Gastrocnemius medialis (tissue), 4 donors: Measurements from ENCODE around the gene PCDHAC1. TPM values are rescaled to one million over a fixed set of nuclear protein-coding genes. Genes with fewer than 3 reads are reported as not detected.

Experiments used
- ATAC-seq, 2 donors: fragments of 150-250 bp; one replicate each; pipeline ENCODE4 v1.9.1; 2016
- DNase-seq, 2 donors: peaks; one replicate each; pipeline ENCODE4 v3.0.0-alpha.2; 2019
- H3K27ac ChIP-seq, 4 donors: fragments of 200-600 bp; sonication (generic); 1 replicate in 1 of 4; 2 replicates in 3 of 4; pipeline ENCODE4 v1.5.1; 2016 to 2018; ENCODE audit warnings: mild to moderate bottlenecking in 2 of 4, moderate library complexity in 1 of 4
- H3K27me3 ChIP-seq, 3 donors: fragments of 200-600 bp; sonication (generic) in 2 of 3; 1 replicate in 1 of 3; 2 replicates in 2 of 3; pipeline versions ENCODE4 v1.5.1 to v1.6.0; 2016 to 2019; ENCODE audit warnings: mild to moderate bottlenecking in 1 of 3, moderate library complexity in 1 of 3
- H3K36me3 ChIP-seq, 2 donors: fragments of 200-600 bp; sonication (generic) in 1 of 2; one replicate each; pipeline ENCODE4 v1.5.1; 2017 to 2018
- H3K4me1 ChIP-seq, 2 donors: fragments of 200-600 bp; sonication (generic) in 1 of 2; one replicate each; pipeline ENCODE4 v1.5.1; 2016 to 2017; ENCODE audit warnings: mild to moderate bottlenecking in 2 of 2
- H3K4me3 ChIP-seq, 4 donors: fragments of 200-600 bp; sonication (generic) in 3 of 4; 1 replicate in 1 of 4; 2 replicates in 3 of 4; pipeline ENCODE4 v1.5.1; 2016 to 2019; ENCODE audit warnings: mild to moderate bottlenecking in 2 of 4
- H3K9me3 ChIP-seq, 3 donors: fragments of 200-600 bp; sonication (generic) in 2 of 3; 1 replicate in 1 of 3; 2 replicates in 2 of 3; pipeline ENCODE4 v1.5.1; 2016 to 2019
- CTCF ChIP-seq, 5 experiments: fragments of 450-650 bp in 3 of 5; fragments of 200-600 bp in 2 of 5; sonication (generic) in 2 of 5; IDR thresholded peaks in 4 of 5; conservative IDR thresholded peaks in 1 of 5; 1 replicate in 4 of 5; 2 replicates in 1 of 5; pipeline ENCODE4 v1.5.1; 2016 to 2019; ENCODE audit warnings: antibody characterized with exemption in 5 of 5, mild to moderate bottlenecking in 3 of 5, moderate library complexity in 3 of 5
- POLR2A ChIP-seq, 2 donors: fragments of 450-650 bp; IDR thresholded peaks; one replicate each; pipeline ENCODE4 v1.6.1; 2017; ENCODE audit warnings: antibody characterized with exemption in 2 of 2, mild to moderate bottlenecking in 2 of 2, moderate library complexity in 2 of 2
- in situ Hi-C, 4 donors: fragments of 200-750 bp; cut with MboI; loops; one replicate each; pipeline versions ENCODE4 v1.15.0 to v1.8.0; 2017; ENCODE audit warnings: low sequenced_read_pairs in 4 of 4
- intact Hi-C: fragments of 100-400 bp; cut with DNase I; formaldehyde crosslinking; loops from one replicate; pipeline ENCODE4 v1.15.1; 2023; ENCODE audit warnings: low total_unique reads
- total RNA-seq, 4 donors: library from RNA; depleted of rRNA; stranded (reverse); fragments of >200 nt; gene quantifications; one replicate each; pipeline versions ENCODE4 v1.1.0 to v1.2.3, GENCODE V29; 2016

Gene PCDHAC1
- total RNA-seq, 4 donors from 2014 or later, result 0.13 TPM; not detected in 3

GRCh38 chr5:140977003-140977402 lies 50.9 kb downstream of the PCDHAC1 start:
- in situ Hi-C loops, result no loop called here
- TF ChIP-seq POLR2A (IDR thresholded peaks at IDR 0.05) (no peak), CTCF (IDR thresholded peaks at IDR 0.05 in 4 of 5, conservative IDR thresholded peaks at IDR 0.05 in 1 of 5) (no peak)
- no peaks in the 10 kb centered on the region for H3K36me3 ChIP-seq
- ATAC-seq (peak in 1 of 2 donors; percentile 70), DNase-seq (no peak)
- intact Hi-C loops, result no loop called here
- no peaks in the 10 kb centered on the region for H3K4me1 ChIP-seq
- no peaks in the 10 kb centered on the region for H3K27me3 ChIP-seq
- H3K27ac ChIP-seq, result no peak overlapping the region
- H3K9me3 ChIP-seq, result no peaks in the 10 kb centered on the region
- H3K4me3 ChIP-seq, result no peak overlapping the region

GRCh38 chr5:140978260-140978659 lies 52.2 kb downstream of the PCDHAC1 start:
- intact Hi-C loops (no loop called here), in situ Hi-C loops (no loop called here)
- Histone ChIP-seq H3K4me1 (no peaks in the 10 kb centered on the region), H3K4me3 (no peak overlapping the region), H3K27me3 (no peaks in the 10 kb centered on the region), H3K36me3 (no peaks in the 10 kb centered on the region), H3K9me3 (no peaks in the 10 kb centered on the region), H3K27ac (no peak overlapping the region)
- no peak for DNase-seq
- no peak for ATAC-seq
- TF ChIP-seq POLR2A (IDR thresholded peaks at IDR 0.05), result no peak
- no peak for TF ChIP-seq CTCF (IDR thresholded peaks at IDR 0.05 in 4 of 5, conservative IDR thresholded peaks at IDR 0.05 in 1 of 5)

DNA sequence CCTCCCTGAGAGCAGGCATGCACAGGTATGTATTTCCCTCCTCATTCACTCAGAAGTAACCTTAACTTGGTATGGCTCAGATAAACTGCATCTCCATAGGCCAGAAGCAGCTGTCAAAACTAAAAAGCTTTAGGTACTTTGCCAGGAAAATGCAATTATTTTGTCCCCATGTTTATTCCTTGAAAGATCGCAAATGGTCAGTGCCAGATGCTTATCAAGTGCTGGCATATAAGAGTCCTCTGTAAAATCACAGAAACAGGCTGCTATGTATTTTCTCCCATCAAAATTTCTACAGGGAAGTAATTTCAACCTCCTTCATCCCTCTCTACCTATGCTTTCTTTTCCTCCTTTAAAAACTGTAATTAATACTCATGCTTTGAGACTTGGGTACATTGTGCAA lies 52.9 kb downstream of the PCDHAC1 start:
- TF ChIP-seq POLR2A (IDR thresholded peaks at IDR 0.05) (no peak), CTCF (IDR thresholded peaks at IDR 0.05 in 4 of 5, conservative IDR thresholded peaks at IDR 0.05 in 1 of 5) (no peak)
- in situ Hi-C loops (no loop called here), intact Hi-C loops (no loop called here)
- H3K27me3 ChIP-seq, result no peaks in the 10 kb centered on the region
- no peaks in the 10 kb centered on the region for H3K36me3 ChIP-seq
- ATAC-seq (no peak), DNase-seq (no peak)
- H3K27ac ChIP-seq, result no peak overlapping the region
- no peak overlapping the region for H3K4me3 ChIP-seq
- H3K4me1 ChIP-seq, result no peaks in the 10 kb centered on the region
- H3K9me3 ChIP-seq, result no peaks in the 10 kb centered on the region

Other genes with a start within 250 kb of the PCDHAC1 start
- gene HARS1, start 234.9 kb upstream of the PCDHAC1 start, total RNA-seq, result 10 to 100 TPM; 38.2 to 72.9 (median 59.4) TPM
- gene HARS2, start 234.8 kb upstream of the PCDHAC1 start, total RNA-seq, result 10 to 100 TPM; 25.2 to 36.0 (median 27.0) TPM
- 10 to 100 TPM; 44.2 to 56.5 (median 51.9) TPM for gene ZMAT2, start 225.9 kb upstream of the PCDHAC1 start, total RNA-seq
- gene PCDHA1, start 140.2 kb upstream of the PCDHAC1 start, total RNA-seq, result not detected
- under 1 TPM in 1 of 4 donors, not detected in 3; 0.12 TPM for gene PCDHA2, start 131.4 kb upstream of the PCDHAC1 start, total RNA-seq
- under 1 TPM in 2 of 4 donors, not detected in 2; 0.07 to 0.20 TPM for gene PCDHA3, start 125.2 kb upstream of the PCDHAC1 start, total RNA-seq
- under 1 TPM in 2 of 4 donors, not detected in 2; 0.20 to 0.23 TPM for gene PCDHA4, start 119.2 kb upstream of the PCDHAC1 start, total RNA-seq
- not detected for gene PCDHA5, start 104.7 kb upstream of the PCDHAC1 start, total RNA-seq
- gene PCDHA6, start 98.3 kb upstream of the PCDHAC1 start, total RNA-seq, result under 1 TPM in 2 of 4 donors, not detected in 2; 0.10 to 0.19 TPM
- under 1 TPM in 2 of 4 donors, not detected in 2; 0.15 to 0.24 TPM for gene PCDHA7, start 92.0 kb upstream of the PCDHAC1 start, total RNA-seq
- under 1 TPM in 1 of 4 donors, not detected in 3; 0.18 TPM for gene PCDHA8, start 85.1 kb upstream of the PCDHAC1 start, total RNA-seq
- under 1 TPM in 2 of 4 donors, not detected in 2; 0.07 TPM for gene PCDHA9, start 77.9 kb upstream of the PCDHAC1 start, total RNA-seq
- gene PCDHA10, start 70.4 kb upstream of the PCDHAC1 start, total RNA-seq, result under 1 TPM in 3 of 4 donors, not detected in 1; 0.05 to 0.15 (median 0.07) TPM
- gene PCDHA11, start 57.3 kb upstream of the PCDHAC1 start, total RNA-seq, result not detected
- gene PCDHA12, start 51.0 kb upstream of the PCDHAC1 start, total RNA-seq, result under 1 TPM in 1 of 4 donors, not detected in 3; 0.05 TPM
- not detected for gene PCDHA13, start 44.2 kb upstream of the PCDHAC1 start, total RNA-seq
- under 1 TPM in 2 of 4 donors, not detected in 2; 0.03 to 0.13 TPM for gene PCDHAC2, start 40.2 kb downstream of the PCDHAC1 start, total RNA-seq
- gene PCDHB1, start 125.1 kb downstream of the PCDHAC1 start, total RNA-seq, result not detected
- 1 to 10 TPM in 2 of 4 donors, under 1 TPM in 2; 0.71 to 1.7 (median 1.2) TPM for gene PCDHB2, start 168.3 kb downstream of the PCDHAC1 start, total RNA-seq
- under 1 TPM in 3 of 4 donors, not detected in 1; 0.61 to 0.72 (median 0.71) TPM for gene PCDHB3, start 174.2 kb downstream of the PCDHAC1 start, total RNA-seq
- 1 to 10 TPM in 3 of 4 donors, under 1 TPM in 1; 1.00 to 3.0 (median 1.8) TPM for gene PCDHB4, start 195.5 kb downstream of the PCDHAC1 start, total RNA-seq
- gene PCDHB5, start 208.9 kb downstream of the PCDHAC1 start, total RNA-seq, result 1 to 10 TPM in 1 of 4 donors, under 1 TPM in 3; 0.38 to 1.5 (median 0.91) TPM
- gene PCDHB6, start 223.8 kb downstream of the PCDHAC1 start, total RNA-seq, result under 1 TPM in 3 of 4 donors, not detected in 1; 0.09 to 0.46 (median 0.19) TPM
- under 1 TPM; 0.07 to 0.75 (median 0.20) TPM for gene PCDHB7, start 246.3 kb downstream of the PCDHAC1 start, total RNA-seq